LNCAP (cell line): Measurements from ENCODE around the gene CMSS1.

ENCODE experiments used
- CTCF ChIP-seq: fragments of 450-650 bp; IDR thresholded peaks from 2 replicates; pipeline ENCODE4 v1.5.1; 2017; ENCODE audit warnings: mild to moderate bottlenecking

CMSS1 gene

GRCh38 chr3:99777210-99777549 is 40.5 kb upstream of the CMSS1 start:
- TF ChIP-seq CTCF: no peak

GRCh38 chr3:99777708-99778107 is 40.0 kb upstream of the CMSS1 start:
- TF ChIP-seq CTCF: no peak

- no peak for TF ChIP-seq CTCF
Observed at GRCh38 chr3:99780749-99781148, 36.9 kb upstream of the CMSS1 start.

GRCh38 chr3:99781761-99782160 is 35.9 kb upstream of the CMSS1 start:
- no peak for TF ChIP-seq CTCF

GRCh38 chr3:99783011-99783573 is 34.6 kb upstream of the CMSS1 start:
- no peak for TF ChIP-seq CTCF

- peak; percentile 66 for TF ChIP-seq CTCF
Observed at GRCh38 chr3:99789011-99789721, 28.5 kb upstream of the CMSS1 start.

- no peak for TF ChIP-seq CTCF
Observed at GRCh38 chr3:99794485-99794884, 23.2 kb upstream of the CMSS1 start.

GRCh38 chr3:99795573-99795972 is 22.1 kb upstream of the CMSS1 start:
- no peak for TF ChIP-seq CTCF
